HFF-Myc (cell line): Measurements from ENCODE around the gene PRTN3.
A peak's percentile ranks its signal among the peaks of the same experiment; 100 is the strongest.

Source experiments
- DNase-seq: peaks from one replicate; pipeline ENCODE4 v3.0.0-alpha.2; 2011; ENCODE audit warnings: low read depth; ENCODE audit errors: extremely low read depth
- H3K4me3 ChIP-seq: replicated peaks from 2 replicates; pipeline ENCODE4 v1.5.1; 2011; ENCODE audit warnings: low read depth, mild to moderate bottlenecking, control low read depth, low read length
- CTCF ChIP-seq: IDR thresholded peaks from 2 replicates; pipeline ENCODE4 v1.5.1; 2012; ENCODE audit warnings: mild to moderate bottlenecking, low read depth, low read length, control low read depth; ENCODE audit errors: missing control alignments

Gene PRTN3

GRCh38 chr19:795691-796581 is 44.9 kb upstream of the PRTN3 start:
- no peak for TF ChIP-seq CTCF
- peak overlapping the region; percentile 52 for H3K4me3 ChIP-seq
- DNase-seq, result no peak

GRCh38 chr19:796692-797527 is 43.9 kb upstream of the PRTN3 start, which contains the start of gene PTBP1:
Gene PTBP1 (plus strand): TSS chr19:797452. CDS start chr19:797498, 46 bp downstream.
- no peak for TF ChIP-seq CTCF
- peak within 1 kb of the TSS; percentile 79 for H3K4me3 ChIP-seq
- DNase-seq, result peak; percentile 100

- H3K4me3 ChIP-seq, result peak overlapping the region; percentile 79
- TF ChIP-seq CTCF, result no peak
- peak; percentile 35 for DNase-seq
These were observed 43.0 kb upstream of the PRTN3 start for GRCh38 chr19:797528-798414.

GRCh38 chr19:798415-799075 is 42.3 kb upstream of the PRTN3 start:
- H3K4me3 ChIP-seq, result peak overlapping the region; percentile 79
- TF ChIP-seq CTCF, result no peak
- no peak for DNase-seq

- H3K4me3 ChIP-seq, result peak overlapping the region; percentile 79
- no peak for DNase-seq
- TF ChIP-seq CTCF, result peak; percentile 8
These were observed 41.5 kb upstream of the PRTN3 start for GRCh38 chr19:799076-799881.
